PC-3 (cell line): ENCODE data around the gene MYLK.

ENCODE experiments used
- EZH2 ChIP-seq: fragments of 300-600 bp; sonication (generic); IDR thresholded peaks from one replicate; pipeline ENCODE4 v1.6.1; 2017; ENCODE audit warnings: antibody characterized with exemption, mild to moderate bottlenecking, low read length; ENCODE audit not compliant: unreplicated experiment
- EZH2phosphoT487 ChIP-seq: fragments of 300-600 bp; sonication (generic); IDR thresholded peaks from 2 replicates; pipeline ENCODE4 v1.6.1; 2018; ENCODE audit warnings: mild to moderate bottlenecking, antibody characterized with exemption, low read length, borderline replicate concordance
- TF ChIP-seq, protein P1 (sequence below): fragments of 300-600 bp; sonication (generic); conservative IDR thresholded peaks from 2 replicates; pipeline ENCODE4 v1.5.1; 2017; ENCODE audit warnings: antibody characterized with exemption, low read depth, mild to moderate bottlenecking, low read length

DNA sequence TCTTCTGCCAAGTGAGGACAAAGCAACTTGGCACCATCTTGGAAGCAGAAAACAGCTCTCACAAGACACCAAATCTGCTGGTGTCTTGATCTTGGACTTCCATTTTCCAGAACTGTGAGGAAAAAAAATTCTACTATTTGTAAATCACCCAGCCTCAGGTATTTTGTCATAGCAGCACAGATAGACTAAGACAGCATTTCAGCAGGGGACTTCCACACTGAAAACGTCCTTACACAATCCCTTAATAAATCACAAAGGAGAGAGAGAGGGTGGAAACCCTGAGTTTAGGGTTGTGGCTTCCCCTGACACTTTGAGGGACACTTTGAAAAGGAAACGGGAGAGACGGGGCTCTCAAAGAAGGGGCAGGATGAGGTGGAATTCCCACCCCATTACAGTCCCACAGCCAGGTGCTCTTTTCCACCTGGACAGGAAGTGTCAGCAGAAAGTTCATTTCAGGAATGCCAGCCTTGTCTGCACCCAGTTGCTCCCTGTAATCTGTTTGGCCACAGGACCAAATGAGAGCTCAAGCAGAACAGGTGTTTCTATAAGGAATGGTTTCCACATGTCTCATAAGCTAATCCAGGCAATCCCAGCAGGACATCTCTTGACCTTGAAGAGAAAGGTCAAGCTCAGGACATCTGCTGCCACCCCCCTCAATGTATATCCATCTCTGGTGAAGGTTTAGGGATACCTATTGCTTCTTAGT is 51.3 kb downstream of the MYLK start:
- TF ChIP-seq EZH2 (no peak), EZH2phosphoT487 (no peak)
- TF ChIP-seq, protein P1, sequence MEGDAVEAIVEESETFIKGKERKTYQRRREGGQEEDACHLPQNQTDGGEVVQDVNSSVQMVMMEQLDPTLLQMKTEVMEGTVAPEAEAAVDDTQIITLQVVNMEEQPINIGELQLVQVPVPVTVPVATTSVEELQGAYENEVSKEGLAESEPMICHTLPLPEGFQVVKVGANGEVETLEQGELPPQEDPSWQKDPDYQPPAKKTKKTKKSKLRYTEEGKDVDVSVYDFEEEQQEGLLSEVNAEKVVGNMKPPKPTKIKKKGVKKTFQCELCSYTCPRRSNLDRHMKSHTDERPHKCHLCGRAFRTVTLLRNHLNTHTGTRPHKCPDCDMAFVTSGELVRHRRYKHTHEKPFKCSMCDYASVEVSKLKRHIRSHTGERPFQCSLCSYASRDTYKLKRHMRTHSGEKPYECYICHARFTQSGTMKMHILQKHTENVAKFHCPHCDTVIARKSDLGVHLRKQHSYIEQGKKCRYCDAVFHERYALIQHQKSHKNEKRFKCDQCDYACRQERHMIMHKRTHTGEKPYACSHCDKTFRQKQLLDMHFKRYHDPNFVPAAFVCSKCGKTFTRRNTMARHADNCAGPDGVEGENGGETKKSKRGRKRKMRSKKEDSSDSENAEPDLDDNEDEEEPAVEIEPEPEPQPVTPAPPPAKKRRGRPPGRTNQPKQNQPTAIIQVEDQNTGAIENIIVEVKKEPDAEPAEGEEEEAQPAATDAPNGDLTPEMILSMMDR: no peak
